Raji (cell line): ENCODE data around the gene C3orf52.

Experiments used
- POLR2A ChIP-seq: IDR thresholded peaks from 2 replicates; pipeline ENCODE4 v1.6.1; 2011; ENCODE audit warnings: low read depth, low read length, control low read depth; ENCODE audit not compliant: insufficient read depth

The C3orf52 gene

GRCh38 chr3:112101916-112102315, 15.7 kb downstream of the C3orf52 start:
- TF ChIP-seq POLR2A: no peak

- no peak for TF ChIP-seq POLR2A
These were observed 18.6 kb downstream of the C3orf52 start for GRCh38 chr3:112104774-112105173.

GRCh38 chr3:112109322-112109721, 23.1 kb downstream of the C3orf52 start:
- no peak for TF ChIP-seq POLR2A

GRCh38 chr3:112111785-112112402, 25.7 kb downstream of the C3orf52 start:
- TF ChIP-seq POLR2A: peak; percentile 42

GRCh38 chr3:112114576-112115160, 28.5 kb downstream of the C3orf52 start:
- TF ChIP-seq POLR2A: no peak; the same call in 1 of the 2 replicates

GRCh38 chr3:112115161-112115739, 29.1 kb downstream of the C3orf52 start:
- no peak; the same call in none of the 2 replicates for TF ChIP-seq POLR2A

GRCh38 chr3:112115806-112116383, 29.7 kb downstream of the C3orf52 start:
- peak; percentile 38 for TF ChIP-seq POLR2A

GRCh38 chr3:112116748-112117186, 30.6 kb downstream of the C3orf52 start:
- peak; percentile 37 for TF ChIP-seq POLR2A

- TF ChIP-seq POLR2A: no peak
These were observed 31.2 kb downstream of the C3orf52 start for GRCh38 chr3:112117415-112117814.

GRCh38 chr3:112117841-112118571, 31.8 kb downstream of the C3orf52 start:
- TF ChIP-seq POLR2A: peak; percentile 62

- peak; percentile 73 for TF ChIP-seq POLR2A
These were observed 34.0 kb downstream of the C3orf52 start for GRCh38 chr3:112119962-112120836.

- peak; percentile 42; the same call in 1 of the 2 replicates for TF ChIP-seq POLR2A
These were observed 35.7 kb downstream of the C3orf52 start for GRCh38 chr3:112121577-112122547.

- TF ChIP-seq POLR2A: peak; percentile 34; the same call in 1 of the 2 replicates
These were observed 36.7 kb downstream of the C3orf52 start for GRCh38 chr3:112122870-112123269.

- TF ChIP-seq POLR2A: no peak
These were observed 37.4 kb downstream of the C3orf52 start for GRCh38 chr3:112123548-112123947.
